ENCODE measurements around the gene FUZ. TPM values are rescaled to one million over a fixed set of nuclear protein-coding genes. Genes with fewer than 3 reads are reported as not detected.
A peak's percentile ranks its signal among the peaks of the same experiment; 100 is the strongest.

FUZ gene
- total RNA-seq, 1 experiment from 2014 or later = 1.1 TPM

GRCh38 chr19:49795615-49796014 is 17.5 kb downstream of the FUZ start:
- ChIA-PET POLR2A (no interaction called here), RAD21 (ENCODE audit: low non-redundant PET in 1 of 2, low total read pairs in 2 of 2, uncharacterized antibody in 2 of 2, unreplicated experiment in 2 of 2) (no interaction called here), CTCF (no interaction called here)
- no peaks in the 10 kb centered on the region for H3K27me3 ChIP-seq (ENCODE audit: insufficient read depth, low read length)
- intact Hi-C loops (cut with micrococcal nuclease) = no loop called here
- no peaks in the 10 kb centered on the region for H3K9me3 ChIP-seq (ENCODE audit: control insufficient read depth in 1 of 2, insufficient read depth in 1 of 2, low read depth in 1 of 2, low read length in 2 of 2)
- peaks cover 3 to 14% of the 10 kb centered on the region in 2 experiments; a peak in 3 of 4 replicates for H3K4me1 ChIP-seq (ENCODE audit: control insufficient read depth in 1 of 2, insufficient read depth in 2 of 2, low read length in 2 of 2)
- ATAC-seq = no peak
- H3K36me3 ChIP-seq (ENCODE audit: control insufficient read depth in 1 of 2, insufficient read depth in 2 of 2, low read length in 2 of 2) = peaks cover 32 to 35% of the 10 kb centered on the region in 2 experiments
- H3K27ac ChIP-seq (ENCODE audit: low read depth, low read length) = no peak overlapping the region
- no peak for TF ChIP-seq ZBTB33 (IDR thresholded peaks at IDR 0.05; ENCODE audit: extremely low read depth, insufficient replicate concordance, low read length)
- TF ChIP-seq EZH2 (IDR thresholded peaks at IDR 0.05) = no peak
- H4K20me1 ChIP-seq (ENCODE audit: insufficient read depth) = no peaks in the 10 kb centered on the region
- no peaks in the 10 kb centered on the region for H3K79me2 ChIP-seq (ENCODE audit: insufficient read depth, low read length)
- H3K4me3 ChIP-seq (replicated peaks in 1 of 2; ENCODE audit: low read depth in 1 of 2, low read length in 2 of 2) = no peak overlapping the region
- BruUV-seq (replicated peaks) = no TSS peak
- no peaks in the 10 kb centered on the region for H3K9me2 ChIP-seq (ENCODE audit: insufficient read depth)
- no peak for DNase-seq (ENCODE audit: low read depth, low spot score)
- no peak overlapping the region for H3K9ac ChIP-seq (ENCODE audit: low read length)
- no peak overlapping the region for H2AFZ ChIP-seq (ENCODE audit: low read depth, low read length, poor library complexity, severe bottlenecking)
- no peak overlapping the region for H3K4me2 ChIP-seq (ENCODE audit: low read length)

- peak; percentile 25; the same call in 1 of the 2 replicates for TF ChIP-seq SP1 (IDR thresholded peaks at IDR 0.05; ENCODE audit: low read depth)
- TF ChIP-seq RAD21 (IDR thresholded peaks at IDR 0.05; ENCODE audit: low read depth) = no peak
- no peak for TF ChIP-seq SRF (IDR thresholded peaks at IDR 0.05; ENCODE audit: low read depth)
- TF ChIP-seq CEBPB (IDR thresholded peaks at IDR 0.05; ENCODE audit: low read depth) = no peak
- no peak for TF ChIP-seq CBX3 (IDR thresholded peaks at IDR 0.05; ENCODE audit: low read depth)
- TF ChIP-seq CTCF (IDR thresholded peaks at IDR 0.05 in 2 of 3, conservative IDR thresholded peaks at IDR 0.05 in 1 of 3; ENCODE audit: borderline replicate concordance in 1 of 3, insufficient read depth in 1 of 3, low read depth in 2 of 3, low read length in 2 of 3) = no peak
- no TSS peak for BruUV-seq (replicated peaks)
- Histone ChIP-seq H3K36me3 (ENCODE audit: control insufficient read depth in 1 of 2, insufficient read depth in 2 of 2, low read length in 2 of 2) (peaks cover 17 to 34% of the 10 kb centered on the region in 2 experiments), H4K20me1 (ENCODE audit: insufficient read depth) (no peaks in the 10 kb centered on the region), H3K4me3 (replicated peaks in 1 of 2; ENCODE audit: low read depth in 1 of 2, low read length in 2 of 2) (no peak overlapping the region), H3K79me2 (ENCODE audit: insufficient read depth, low read length) (no peaks in the 10 kb centered on the region), H3K27ac (ENCODE audit: low read depth, low read length) (peak overlapping the region; percentile 57), H3K27me3 (ENCODE audit: insufficient read depth, low read length) (no peaks in the 10 kb centered on the region), H3K9me3 (ENCODE audit: control insufficient read depth in 1 of 2, insufficient read depth in 1 of 2, low read depth in 1 of 2, low read length in 2 of 2) (no peaks in the 10 kb centered on the region), H3K9ac (ENCODE audit: low read length) (peak overlapping the region; percentile 35; the same call in 1 of the 2 replicates), H3K4me1 (ENCODE audit: control insufficient read depth in 1 of 2, insufficient read depth in 2 of 2, low read length in 2 of 2) (peaks cover 3 to 14% of the 10 kb centered on the region in 2 experiments; a peak in 3 of 4 replicates), H2AFZ (ENCODE audit: low read depth, low read length, poor library complexity, severe bottlenecking) (no peak overlapping the region), H3K4me2 (ENCODE audit: low read length) (peak overlapping the region; percentile 64), H3K9me2 (ENCODE audit: insufficient read depth) (no peaks in the 10 kb centered on the region)
- peak; percentile 89 for ATAC-seq
- ChIA-PET CTCF (interaction anchor here (0.7 to 1.2 kb wide), 2 partner anchors 11 to 126 kb away, joined by 3 read pairs; no protein-coding TSS in a partner anchor), POLR2A (interaction anchor here (1.1 kb wide), 1 partner anchor 152 kb away, joined by 4 read pairs; the partner anchor contains the start of gene SCAF1), RAD21 (ENCODE audit: low non-redundant PET in 1 of 2, low total read pairs in 2 of 2, uncharacterized antibody in 2 of 2, unreplicated experiment in 2 of 2) (no interaction called here)
- intact Hi-C loops (cut with micrococcal nuclease) = no loop called here
- no peak for DNase-seq (ENCODE audit: low read depth, low spot score)
These were observed 19.6 kb downstream of the FUZ start for GRCh38 chr19:49793561-49793840.

All from HCT116 (cell line).